Right renal cortex interstitium (tissue), 3 donors: ENCODE data around the gene GRB14. TPM values are rescaled to one million over a fixed set of nuclear protein-coding genes. Genes with fewer than 3 reads are reported as not detected.
"Not testable (repeated sequence)": the region's sequence is repeated elsewhere in the genome, so short reads cannot be mapped to it uniquely, and the experiment has no call there.

Experiments used
- DNase-seq, 3 donors: peaks; one replicate each; pipeline ENCODE4 v3.0.0-alpha.2; 2013; ENCODE audit warnings: low read depth in 3 of 3, low spot score in 2 of 3
- polyA plus RNA-seq, 3 donors: library from polyadenylated mRNA; unstranded; fragments of 120-200 nt; gene quantifications; one replicate each; pipeline ENCODE4 v1.2.1, GENCODE V29; 2013; ENCODE audit not compliant: insufficient read length in 3 of 3

Gene GRB14
- 10 to 100 TPM; 51.0 to 59.6 (median 53.0) TPM for polyA plus RNA-seq

GRCh38 chr2:164620873-164621763, at the start of gene GRB14:
TSS of gene GRB14 (minus strand) at chr2:164621482. CDS start at chr2:164621309, 173 bp downstream.
- no peak for DNase-seq

- no peak for DNase-seq
These were observed 48.0 kb upstream of the GRB14 start for GRCh38 chr2:164669291-164669690.

DNA sequence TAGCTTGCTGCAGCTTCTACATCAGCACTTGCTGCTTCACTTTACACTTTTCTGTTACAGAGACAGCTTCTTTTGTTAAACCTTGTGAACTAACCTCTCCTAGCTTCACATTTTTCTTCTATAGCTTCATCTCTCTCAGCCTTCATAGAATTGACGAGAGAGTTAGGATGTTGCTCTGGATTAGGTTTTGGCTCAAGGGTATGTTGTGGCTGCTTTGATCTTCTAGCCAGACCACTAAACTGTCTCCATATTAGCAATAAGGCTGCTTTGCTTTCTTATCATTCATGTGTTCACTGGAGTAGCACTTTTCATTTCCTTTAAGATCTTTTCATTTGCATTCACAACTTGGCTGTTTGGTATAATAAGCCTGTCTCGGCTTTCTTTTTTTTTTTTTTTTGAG, 46.3 kb upstream of the GRB14 start:
- no peak for DNase-seq

DNA sequence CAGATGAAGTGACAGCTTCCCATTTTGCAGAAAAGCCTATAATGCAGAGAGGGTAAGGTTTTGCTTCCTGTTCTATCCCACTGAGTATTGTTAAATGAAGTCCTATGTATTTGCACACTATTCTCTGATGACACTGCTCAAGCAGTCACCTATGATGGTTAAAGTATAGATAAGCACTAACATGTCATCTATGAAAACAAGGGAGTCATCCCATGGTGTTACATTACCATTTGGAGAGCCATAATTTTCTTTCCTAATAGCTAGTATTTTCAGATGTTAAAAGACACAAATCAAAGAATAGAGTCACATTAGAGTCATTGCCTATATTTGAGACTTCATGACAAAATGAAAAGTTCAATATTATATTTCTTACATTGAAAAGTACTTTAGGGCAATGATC, 42.8 kb upstream of the GRB14 start:
- no peak for DNase-seq

- no peak for DNase-seq
These were observed 41.8 kb upstream of the GRB14 start for GRCh38 chr2:164662868-164663631.

- no peak for DNase-seq
These were observed 40.8 kb upstream of the GRB14 start for GRCh38 chr2:164662066-164662465.

GRCh38 chr2:164661349-164661748, 40.1 kb upstream of the GRB14 start:
- DNase-seq = no peak

- DNase-seq = no peak
These were observed 35.8 kb upstream of the GRB14 start for GRCh38 chr2:164657129-164657528.

GRCh38 chr2:164655750-164656149, 34.5 kb upstream of the GRB14 start:
- DNase-seq = no peak

GRCh38 chr2:164655336-164655735, 34.1 kb upstream of the GRB14 start:
- DNase-seq = no peak

- DNase-seq = no peak
These were observed 30.1 kb upstream of the GRB14 start for GRCh38 chr2:164651361-164651760.

GRCh38 chr2:164644036-164644700, 22.9 kb upstream of the GRB14 start:
- peak in 1 of 3 donors; percentile 8 for DNase-seq

- DNase-seq = no peak
These were observed 21.8 kb upstream of the GRB14 start for GRCh38 chr2:164642946-164643555.

GRCh38 chr2:164642268-164642667, 21.0 kb upstream of the GRB14 start:
- no peak for DNase-seq

DNA sequence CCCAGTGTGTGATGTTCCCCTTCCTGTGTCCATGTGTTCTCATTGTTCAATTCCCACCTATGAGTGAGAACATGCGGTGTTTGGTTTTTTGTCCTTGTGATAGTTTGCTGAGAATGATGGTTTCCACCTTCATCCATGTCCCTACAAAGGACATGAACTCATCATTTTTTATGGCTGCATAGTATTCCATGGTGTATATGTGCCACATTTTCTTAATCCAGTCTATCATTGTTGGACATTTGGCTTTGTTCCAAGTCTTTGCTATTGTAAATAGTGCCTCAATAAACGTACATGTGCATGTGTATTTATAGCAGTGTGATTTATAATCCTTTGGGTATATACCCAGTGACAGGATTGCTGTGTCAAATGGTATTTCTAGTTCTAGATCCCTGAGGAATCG, 7.0 kb upstream of the GRB14 start:
- not testable (repeated sequence) for DNase-seq

- no peak for DNase-seq
These were observed 4.2 kb upstream of the GRB14 start for GRCh38 chr2:164625378-164625971.

DNA sequence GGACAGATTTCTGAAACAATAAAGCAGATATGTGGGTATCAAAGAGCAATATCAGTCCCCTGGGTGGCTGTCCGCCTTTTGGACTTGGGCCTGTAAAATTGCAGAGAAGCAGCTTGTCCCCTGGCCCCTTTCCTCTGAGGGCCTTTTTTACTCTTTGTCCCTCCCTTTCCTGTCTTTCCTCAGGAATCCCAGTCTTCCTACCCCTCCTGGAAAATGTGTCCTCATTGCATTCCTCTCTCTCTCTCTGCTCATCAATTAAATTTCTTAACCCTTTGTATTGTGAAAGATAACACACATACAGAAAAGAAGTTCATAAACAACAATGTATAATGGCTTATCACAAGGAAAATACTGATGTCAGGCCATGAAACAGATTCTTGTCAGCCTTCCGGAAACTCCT, 3.0 kb upstream of the GRB14 start:
- DNase-seq = no peak

DNA sequence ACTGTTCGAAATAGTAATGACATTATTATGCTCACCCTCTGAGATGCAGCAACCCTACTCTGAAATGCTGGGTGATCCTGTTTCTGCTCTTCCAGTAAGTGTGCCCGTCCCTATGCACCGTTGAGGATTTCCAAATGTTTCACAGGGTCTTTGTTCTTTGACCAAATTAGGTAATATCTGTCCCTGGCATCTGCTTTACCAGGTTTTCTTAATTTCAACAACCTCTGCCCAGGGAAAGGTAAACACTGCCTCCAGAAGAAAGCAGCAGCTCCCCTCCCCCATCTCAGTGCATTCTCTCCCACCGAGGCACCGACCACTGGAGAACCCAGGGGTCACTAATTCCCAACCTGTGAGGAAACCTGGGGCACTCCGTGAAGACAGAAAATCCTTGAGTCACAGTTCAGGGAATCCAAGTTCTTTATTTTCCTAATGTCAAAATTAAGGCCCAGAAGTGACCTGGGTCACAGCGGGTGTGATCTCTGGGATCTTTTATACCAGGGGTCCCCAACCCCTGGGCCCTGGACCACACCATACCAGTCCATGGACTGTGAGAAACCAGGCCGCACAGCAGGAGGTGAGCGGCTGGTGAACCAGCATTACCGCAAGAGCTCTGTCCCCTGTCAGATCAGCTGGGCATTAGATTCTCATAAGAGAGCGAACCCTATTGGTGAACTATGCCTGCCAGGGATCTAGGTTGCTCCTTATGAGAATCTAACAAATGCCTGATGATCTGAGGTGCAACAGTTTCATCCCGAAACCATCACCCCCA, 1.2 kb upstream of the GRB14 start:
- DNase-seq = no peak

DNA sequence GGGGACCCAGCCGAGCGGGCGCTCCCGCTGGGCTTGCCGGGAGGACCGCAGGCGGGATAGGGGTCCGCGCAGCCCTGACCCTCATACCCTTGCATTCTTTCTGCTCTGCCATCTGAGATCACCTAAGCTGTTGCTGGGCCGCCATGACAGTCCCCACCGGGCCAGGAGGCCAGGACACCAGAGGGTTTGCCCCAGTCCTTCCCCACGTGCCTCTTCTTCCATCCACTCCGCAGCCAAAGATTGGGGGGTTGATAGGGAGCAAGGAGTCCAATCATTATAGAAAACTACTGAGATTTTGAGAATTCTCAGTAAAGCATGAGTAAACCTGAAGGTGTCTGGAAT, 453 bp upstream of the GRB14 start:
- DNase-seq = no peak

- no peak for DNase-seq
These were observed 825 bp downstream of the GRB14 start for GRCh38 chr2:164620457-164620856.
